SU-DHL-6 (cell line): ENCODE measurements around the gene FBN3.

Experiments
- CTCF ChIP-seq: fragments of 200-600 bp; sonication (generic); IDR thresholded peaks from one replicate; pipeline ENCODE4 v1.5.1; 2017; ENCODE audit warnings: antibody characterized with exemption, mild to moderate bottlenecking, low read length, moderate library complexity; ENCODE audit not compliant: insufficient read depth, poor library complexity, severe bottlenecking
- EZH2phosphoT487 ChIP-seq: fragments of 200-600 bp; sonication (generic), shearing (Covaris generic); conservative IDR thresholded peaks from 2 replicates; pipeline ENCODE4 v1.6.1; 2018; ENCODE audit warnings: mild to moderate bottlenecking, antibody characterized with exemption, low read length, moderate library complexity, mixed read lengths

- no peak for TF ChIP-seq CTCF
- TF ChIP-seq EZH2phosphoT487: no peak
Observed at GRCh38 chr19:8174706-8175105, 25.3 kb upstream of the FBN3 start.
